Keratinocyte (primary cell): ENCODE measurements around the gene DGAT2L6. TPM values are rescaled to one million over a fixed set of nuclear protein-coding genes. Genes with fewer than 3 reads are reported as not detected.
A peak's percentile ranks its signal among the peaks of the same experiment; 100 is the strongest.

ENCODE experiments used
- DNase-seq: peaks from one replicate; pipeline ENCODE4 v3.0.0-alpha.2; 2011; ENCODE audit warnings: low read depth, missing footprints, low spot score
- FAIRE-seq: peaks from 2 replicates; lab custom pipeline; 2011; peaks lifted over from hg19 to GRCh38; lab: Jason Lieb, UNC
- H2AFZ ChIP-seq: 2 replicates; pipeline ENCODE4 v1.6.0; 2012; ENCODE audit warnings: low read length, control low read depth, inconsistent platforms; ENCODE audit not compliant: control insufficient read depth
- H3K27ac ChIP-seq: 2 replicates; pipeline ENCODE4 v1.5.1; 2011; ENCODE audit warnings: low read length; ENCODE audit not compliant: control insufficient read depth, insufficient read depth
- H3K27me3 ChIP-seq: 3 replicates; pipeline ENCODE4 v1.6.0; 2011; ENCODE audit warnings: low read length; ENCODE audit not compliant: control insufficient read depth, insufficient read depth; ENCODE audit errors: extremely low read depth
- H3K36me3 ChIP-seq, 2 experiments: 2 replicates in 1 of 2; 3 replicates in 1 of 2; pipeline ENCODE4 v1.5.1; 2011; ENCODE audit warnings: low read length in 2 of 2, mild to moderate bottlenecking in 1 of 2; ENCODE audit not compliant: control insufficient read depth in 2 of 2, insufficient read depth in 2 of 2; ENCODE audit errors: extremely low read depth in 1 of 2
- H3K4me1 ChIP-seq: 3 replicates; pipeline ENCODE4 v1.5.1; 2011; ENCODE audit warnings: low read length; ENCODE audit not compliant: control insufficient read depth, insufficient read depth; ENCODE audit errors: extremely low read depth
- H3K4me2 ChIP-seq: 3 replicates; pipeline ENCODE4 v1.6.0; 2011; ENCODE audit warnings: low read depth, low read length; ENCODE audit not compliant: control insufficient read depth, insufficient read depth; ENCODE audit errors: extremely low read depth
- H3K4me3 ChIP-seq, 3 experiments: fragments of 200-600 bp in 1 of 3; sonication (generic) in 1 of 3; 2 replicates in 2 of 3; 3 replicates in 1 of 3; pipeline ENCODE4 v1.5.1; 2011 to 2016; ENCODE audit warnings: low read length in 3 of 3, mild to moderate bottlenecking in 3 of 3, control low read depth in 2 of 3, inconsistent platforms in 1 of 3, low read depth in 1 of 3, mixed read lengths in 1 of 3, mixed run types in 1 of 3, moderate library complexity in 1 of 3; ENCODE audit not compliant: control insufficient read depth in 2 of 3, insufficient read depth in 2 of 3; ENCODE audit errors: extremely low read depth in 1 of 3
- H3K79me2 ChIP-seq: 2 replicates; pipeline ENCODE4 v1.6.0; 2012; ENCODE audit warnings: low read length; ENCODE audit not compliant: control insufficient read depth, insufficient read depth
- H3K9ac ChIP-seq: 3 replicates; pipeline ENCODE4 v1.6.0; 2011; ENCODE audit warnings: low read length; ENCODE audit not compliant: control insufficient read depth, insufficient read depth; ENCODE audit errors: extremely low read depth
- H3K9me1 ChIP-seq: 3 replicates; pipeline ENCODE4 v1.6.0; 2011; ENCODE audit warnings: low read length; ENCODE audit not compliant: control insufficient read depth, insufficient read depth; ENCODE audit errors: extremely low read depth
- H3K9me3 ChIP-seq: 2 replicates; pipeline ENCODE4 v1.5.1; 2012; ENCODE audit warnings: low read depth, low read length; ENCODE audit not compliant: control insufficient read depth
- H4K20me1 ChIP-seq: 3 replicates; pipeline ENCODE4 v1.6.0; 2011; ENCODE audit warnings: low read length; ENCODE audit not compliant: control insufficient read depth, insufficient read depth; ENCODE audit errors: extremely low read depth
- CTCF ChIP-seq, 3 experiments: IDR thresholded peaks in 1 of 3; conservative IDR thresholded peaks in 1 of 3; optimal IDR thresholded peaks in 1 of 3; 2 replicates in 2 of 3; 3 replicates in 1 of 3; pipeline versions ENCODE3 to v1.5.1; 2011; ENCODE audit warnings: low read length in 3 of 3, mild to moderate bottlenecking in 3 of 3, moderate library complexity in 2 of 3, control low read depth in 1 of 3, inconsistent platforms in 1 of 3; ENCODE audit not compliant: insufficient read depth in 2 of 3; ENCODE audit errors: extremely low read depth in 1 of 3
- EZH2 ChIP-seq: IDR thresholded peaks from one replicate; pipeline ENCODE4 v1.6.1; 2012; ENCODE audit warnings: inconsistent platforms, mild to moderate bottlenecking, low read length, moderate library complexity
- dilution Hi-C: fragments of 300-500 bp; cut with MboI; formaldehyde crosslinking; loops from one replicate; pipeline ENCODE4 v1.7.0; 2020; ENCODE audit warnings: low sequenced_read_pairs; ENCODE audit not compliant: extremely low pct_ligation_motif_present
- polyA plus RNA-seq, 5 experiments: library from polyadenylated mRNA; depleted of rRNA in 3 of 5; stranded (reverse) in 3 of 5; stranded (forward) in 1 of 5; unstranded in 1 of 5; fragments of >200 nt; gene quantifications; 1 replicate in 1 of 5; 2 replicates in 3 of 5; 3 replicates in 1 of 5; pipeline versions ENCODE4 v1.2.1 to v1.2.3, GENCODE V29; 2011 to 2012; ENCODE audit warnings: missing spikeins in 2 of 5, low read depth in 1 of 5, low replicate concordance in 1 of 5

Gene DGAT2L6
- polyA plus RNA-seq, 1 donor (not counting 4 experiments of a cell fraction or from before 2014, with no cell fraction given) = not detected

GRCh38 chrX:70219938-70220764 is 42.9 kb downstream of the DGAT2L6 start:
- H3K27ac ChIP-seq = no peak overlapping the region
- no peaks in the 10 kb centered on the region for H4K20me1 ChIP-seq
- H3K36me3 ChIP-seq = no peaks in the 10 kb centered on the region
- peak; percentile 44 for FAIRE-seq
- no peak overlapping the region for H3K9ac ChIP-seq
- H3K9me1 ChIP-seq = no peaks in the 10 kb centered on the region
- H3K4me3 ChIP-seq = no peak overlapping the region
- no peak for TF ChIP-seq CTCF (optimal IDR thresholded peaks at IDR 0.05 in 1 of 3, IDR thresholded peaks at IDR 0.05 in 1 of 3, conservative IDR thresholded peaks at IDR 0.05 in 1 of 3; ENCODE audit: extremely low read depth in 1 of 3, insufficient read depth in 2 of 3, low read length in 3 of 3)
- TF ChIP-seq EZH2 = no peak
- H3K9me3 ChIP-seq = no peaks in the 10 kb centered on the region
- H3K79me2 ChIP-seq = no peaks in the 10 kb centered on the region
- no peaks in the 10 kb centered on the region for H3K4me1 ChIP-seq
- H3K4me2 ChIP-seq = no peak overlapping the region
- dilution Hi-C loops = no loop called here
- H3K27me3 ChIP-seq = no peaks in the 10 kb centered on the region
- peak; percentile 35 for DNase-seq
- no peak overlapping the region for H2AFZ ChIP-seq

- Histone ChIP-seq H3K27ac (no peak overlapping the region), H3K4me3 (no peak overlapping the region), H3K27me3 (no peaks in the 10 kb centered on the region), H3K79me2 (no peaks in the 10 kb centered on the region), H4K20me1 (no peaks in the 10 kb centered on the region), H3K4me1 (no peaks in the 10 kb centered on the region), H3K9ac (no peak overlapping the region), H3K36me3 (no peaks in the 10 kb centered on the region), H2AFZ (no peak overlapping the region), H3K9me1 (no peaks in the 10 kb centered on the region), H3K9me3 (no peaks in the 10 kb centered on the region), H3K4me2 (no peak overlapping the region)
- DNase-seq (no peak), FAIRE-seq (no peak)
- TF ChIP-seq EZH2 (no peak), CTCF (optimal IDR thresholded peaks at IDR 0.05 in 1 of 3, IDR thresholded peaks at IDR 0.05 in 1 of 3, conservative IDR thresholded peaks at IDR 0.05 in 1 of 3; ENCODE audit: extremely low read depth in 1 of 3, insufficient read depth in 2 of 3, low read length in 3 of 3) (no peak)
- dilution Hi-C loops = no loop called here
Observed at GRCh38 chrX:70226048-70226447, 48.8 kb downstream of the DGAT2L6 start.
